Measurements from ENCODE around the gene ADCK2. TPM values are rescaled to one million over a fixed set of nuclear protein-coding genes. Genes with fewer than 3 reads are reported as not detected.
"Not testable (repeated sequence)": the region's sequence is repeated elsewhere in the genome, so short reads cannot be mapped to it uniquely, and the experiment has no call there.

The ADCK2 gene
- 22.4 TPM for total RNA-seq

DNA sequence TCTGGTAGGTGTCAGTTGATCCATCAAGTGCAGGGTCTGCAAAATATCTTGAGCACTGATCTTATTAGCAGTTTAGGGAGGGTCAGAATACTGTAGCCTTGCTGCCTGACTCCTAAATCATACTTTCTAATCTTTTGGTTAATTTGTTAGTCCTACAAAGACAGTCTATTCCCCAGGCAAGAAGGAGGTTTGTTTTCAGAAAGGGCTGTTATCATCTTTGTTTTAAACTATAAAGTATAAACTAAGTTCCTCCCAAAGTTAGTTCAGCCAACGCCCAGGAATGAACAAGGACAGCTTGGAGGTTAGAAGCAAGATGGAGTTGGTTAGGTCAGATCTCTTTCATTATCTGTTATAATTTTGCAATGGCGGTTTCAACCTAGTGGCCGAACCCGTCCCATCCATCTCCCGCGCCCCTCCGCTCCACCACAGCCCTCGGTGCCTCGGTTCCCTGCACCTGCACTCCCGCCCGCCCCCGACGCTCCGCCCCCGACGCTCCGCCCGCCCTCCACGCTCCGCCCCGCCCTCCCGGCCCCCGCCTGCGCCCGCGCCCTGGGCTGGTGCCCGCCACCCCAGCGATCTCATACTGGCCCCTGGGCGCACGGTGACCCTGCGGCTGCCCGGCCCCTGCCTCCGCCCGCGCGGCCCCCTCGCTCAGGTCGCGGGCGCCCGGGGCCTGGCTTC lies at the start of gene ADCK2:
TSS of gene ADCK2 (plus strand) at position 564 of the 681 bp plus-strand sequence. CDS start 386 bp downstream, outside the sequence.
- peak; percentile 44 for DNase-seq (ENCODE audit: low spot score)

DNA sequence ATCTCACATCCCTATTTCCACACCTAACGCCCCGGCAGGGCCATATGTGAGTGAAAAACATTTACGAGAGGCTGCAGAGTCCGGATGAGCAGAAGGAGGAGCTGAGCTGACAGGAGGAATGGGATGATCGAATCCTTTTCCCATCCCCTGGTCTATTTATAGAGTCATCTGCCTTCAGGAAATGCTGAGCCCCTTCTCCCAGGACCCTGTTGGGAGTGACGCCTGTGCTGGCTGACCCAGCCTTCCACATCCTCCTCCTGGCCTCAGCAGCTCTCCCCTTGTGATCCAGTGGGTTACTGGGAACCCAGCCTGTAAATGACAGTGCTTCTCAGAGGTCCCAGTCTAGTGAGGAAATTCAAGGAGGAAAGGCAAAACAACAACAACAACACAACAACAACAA lies 48.8 kb upstream of the ADCK2 start:
- DNase-seq (ENCODE audit: low spot score): no peak

GRCh38 chr7:140624392-140625191 lies 48.2 kb upstream of the ADCK2 start:
- DNase-seq (ENCODE audit: low spot score): no peak

GRCh38 chr7:140625192-140625558 lies 47.6 kb upstream of the ADCK2 start:
- DNase-seq (ENCODE audit: low spot score): not testable (repeated sequence)

- peak; percentile 85 for DNase-seq (ENCODE audit: low spot score)
Observed at GRCh38 chr7:140625908-140626868, 46.6 kb upstream of the ADCK2 start.

- no peak for DNase-seq (ENCODE audit: low spot score)
Observed at GRCh38 chr7:140631021-140631420, 41.7 kb upstream of the ADCK2 start.

GRCh38 chr7:140631602-140632001 lies 41.1 kb upstream of the ADCK2 start:
- no peak for DNase-seq (ENCODE audit: low spot score)

- DNase-seq (ENCODE audit: low spot score): no peak
Observed at GRCh38 chr7:140635345-140635744, 37.4 kb upstream of the ADCK2 start.

GRCh38 chr7:140635816-140636215 lies 36.9 kb upstream of the ADCK2 start:
- no peak for DNase-seq (ENCODE audit: low spot score)

- DNase-seq (ENCODE audit: low spot score): no peak
Observed at GRCh38 chr7:140637400-140637799, 35.3 kb upstream of the ADCK2 start.

GRCh38 chr7:140638173-140638791 lies 34.5 kb upstream of the ADCK2 start:
- no peak for DNase-seq (ENCODE audit: low spot score)

DNA sequence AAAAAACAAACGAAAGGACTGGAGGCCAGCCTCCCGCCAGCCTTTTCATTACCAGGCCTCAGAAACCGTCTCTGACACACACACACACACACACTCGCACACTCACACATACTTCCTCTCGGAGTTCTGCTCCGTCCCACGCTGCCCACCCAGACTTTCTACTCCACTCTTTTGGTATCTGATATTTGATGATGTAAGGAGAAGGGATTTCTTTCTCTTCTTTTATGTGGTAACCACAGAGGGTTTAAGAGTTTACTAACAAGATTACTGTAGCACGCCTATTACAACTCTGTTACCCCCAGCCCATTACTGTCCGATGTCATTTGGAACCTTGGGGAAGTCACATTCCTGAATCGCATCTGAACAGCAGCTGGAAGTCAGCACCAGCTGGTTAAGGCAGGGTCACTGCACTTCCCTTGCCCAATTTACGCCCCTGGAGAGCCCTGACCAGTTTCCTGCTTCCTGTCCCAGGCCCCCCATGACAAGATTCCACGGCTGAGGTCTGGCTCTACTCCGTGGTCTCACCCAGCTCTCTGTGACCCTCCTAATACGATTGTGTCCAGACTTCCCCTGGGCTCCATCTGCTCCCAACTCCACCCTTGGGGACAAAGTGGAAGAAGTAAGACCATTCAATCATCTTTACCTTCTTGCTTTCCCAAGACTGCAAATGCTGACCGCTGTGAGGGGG lies 33.2 kb upstream of the ADCK2 start:
- peak; percentile 48 for DNase-seq (ENCODE audit: low spot score)

GRCh38 chr7:140640060-140640637 lies 32.6 kb upstream of the ADCK2 start:
- peak; percentile 35 for DNase-seq (ENCODE audit: low spot score)

DNA sequence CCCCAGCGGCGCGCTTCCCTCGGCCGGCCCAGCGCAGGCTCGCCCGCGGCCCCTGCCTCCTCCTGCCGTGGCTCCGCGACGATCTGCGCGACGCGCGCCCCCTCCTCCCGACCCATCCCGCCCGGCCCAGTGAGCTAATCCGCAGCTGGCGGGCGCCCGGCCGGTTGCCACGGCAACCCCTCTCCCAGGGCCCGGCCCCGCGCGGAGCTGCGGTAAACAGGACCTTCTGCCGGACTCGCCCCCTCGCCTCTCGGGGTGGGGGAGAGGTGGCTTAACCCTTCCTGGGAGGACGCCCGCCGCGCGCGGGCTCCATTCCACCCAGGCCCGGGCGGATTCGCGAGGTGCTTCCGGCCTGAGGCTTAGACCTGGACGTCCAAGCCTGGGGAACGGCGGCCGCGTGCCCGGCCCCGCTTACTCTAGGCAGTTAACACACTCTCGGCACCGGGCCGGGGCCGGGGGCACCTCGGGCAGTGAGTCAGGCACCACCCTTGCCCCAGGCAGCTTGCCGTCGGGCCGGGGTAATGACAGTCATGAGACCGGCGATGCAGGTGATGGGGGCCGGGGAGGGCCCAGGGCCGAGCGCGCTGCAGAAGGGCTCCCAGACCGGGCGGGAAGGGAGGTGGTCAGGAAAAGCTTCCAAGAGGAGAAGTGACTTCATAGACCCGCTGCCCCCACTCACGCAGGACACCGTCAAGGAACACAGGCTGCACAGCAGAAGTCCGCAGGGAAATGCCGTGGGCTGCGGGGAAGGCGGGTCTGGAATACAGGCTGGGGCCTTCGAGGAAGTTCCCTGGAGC lies 31.8 kb upstream of the ADCK2 start, which contains the start of gene DENND2A:
TSS of gene DENND2A (minus strand) at position 87 of the 797 bp plus-strand sequence. CDS start 38,416 bp downstream, outside the sequence.
- peak; percentile 53 for DNase-seq (ENCODE audit: low spot score)

DNA sequence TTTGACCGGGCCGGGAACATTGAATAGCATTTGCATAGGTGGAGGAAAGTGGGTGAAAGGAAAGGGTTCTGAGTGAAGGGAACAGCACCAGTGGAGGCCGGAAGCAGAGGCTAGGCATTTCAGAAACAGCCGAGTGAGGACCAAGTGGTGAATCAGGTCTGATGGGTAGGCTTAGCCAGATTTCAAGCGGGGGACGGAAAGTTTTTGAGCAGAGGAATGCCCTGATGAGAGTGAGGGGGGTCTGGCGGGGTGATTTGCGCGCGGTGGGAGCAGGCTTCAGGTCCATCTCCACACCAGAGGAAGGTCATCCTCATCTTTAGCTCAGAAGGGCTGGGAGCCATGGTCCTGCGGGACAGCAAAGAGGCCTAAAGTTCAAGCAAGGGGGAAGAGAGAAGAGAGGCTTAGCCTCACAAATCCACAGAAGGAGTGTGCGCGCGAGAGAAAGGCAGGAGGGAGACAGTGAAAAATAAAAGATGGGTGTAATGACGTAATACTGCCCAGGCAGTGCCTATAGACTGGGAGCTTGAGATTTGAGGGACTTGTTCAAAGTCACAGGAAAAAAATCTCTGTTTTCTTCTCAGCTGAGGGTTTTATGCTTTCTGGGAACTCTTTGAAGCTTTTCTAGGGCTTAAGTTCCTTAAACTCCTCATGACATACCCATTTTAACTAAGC lies 31.1 kb upstream of the ADCK2 start:
- DNase-seq (ENCODE audit: low spot score): no peak

- DNase-seq (ENCODE audit: low spot score): no peak
Observed at GRCh38 chr7:140643416-140643815, 29.3 kb upstream of the ADCK2 start.

GRCh38 chr7:140644761-140645160 lies 28.0 kb upstream of the ADCK2 start:
- DNase-seq (ENCODE audit: low spot score): not testable (repeated sequence)

GRCh38 chr7:140645166-140645900 lies 27.4 kb upstream of the ADCK2 start:
- no peak for DNase-seq (ENCODE audit: low spot score)
